IPS-11a (cell line): ENCODE measurements around the gene FBXO24.

Source experiments
- H3K4me3 ChIP-seq: one replicate; pipeline ENCODE4 v1.5.1; 2013; ENCODE audit warnings: low read depth, low read length, control low read depth

FBXO24 gene

DNA sequence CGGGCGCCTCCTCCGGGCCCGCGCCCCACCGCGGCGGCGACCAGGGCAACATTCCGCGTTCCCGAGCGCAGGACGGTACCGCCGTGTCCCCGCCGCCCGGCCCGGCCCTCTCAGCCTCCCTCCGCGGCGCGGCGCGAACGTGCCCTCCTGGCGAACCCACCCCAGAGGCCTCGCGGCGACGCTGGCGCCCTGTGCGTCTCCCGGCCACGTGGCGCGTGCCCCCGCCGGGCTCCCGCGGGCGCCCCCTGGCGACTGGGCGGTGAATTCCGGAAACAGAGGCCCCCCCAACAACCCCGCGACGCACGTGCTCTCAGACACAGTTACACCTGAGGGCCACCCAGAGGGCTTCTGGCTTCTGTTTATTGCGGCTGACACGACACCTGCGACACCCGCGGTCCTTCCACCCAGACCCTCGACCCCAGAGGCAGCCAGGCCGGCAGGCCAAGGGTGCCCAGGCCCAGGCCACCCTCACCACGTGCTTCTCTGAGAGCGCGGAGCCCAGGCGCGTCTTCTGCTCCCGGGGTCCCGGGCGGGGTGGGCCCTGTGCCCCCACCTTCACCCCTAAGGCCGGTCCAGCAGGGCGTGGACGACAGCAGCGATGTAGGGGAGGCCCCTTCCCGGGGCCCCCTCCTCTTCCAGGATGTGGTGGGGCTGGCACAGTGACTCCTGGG is 12.3 kb upstream of the FBXO24 start, which contains the start of gene SAP25:
Gene SAP25 (minus strand): TSS at position 210 of the 671 bp plus-strand sequence. CDS start 158 bp downstream, at position 52.
- H3K4me3 ChIP-seq = no peak within 1 kb of the TSS

DNA sequence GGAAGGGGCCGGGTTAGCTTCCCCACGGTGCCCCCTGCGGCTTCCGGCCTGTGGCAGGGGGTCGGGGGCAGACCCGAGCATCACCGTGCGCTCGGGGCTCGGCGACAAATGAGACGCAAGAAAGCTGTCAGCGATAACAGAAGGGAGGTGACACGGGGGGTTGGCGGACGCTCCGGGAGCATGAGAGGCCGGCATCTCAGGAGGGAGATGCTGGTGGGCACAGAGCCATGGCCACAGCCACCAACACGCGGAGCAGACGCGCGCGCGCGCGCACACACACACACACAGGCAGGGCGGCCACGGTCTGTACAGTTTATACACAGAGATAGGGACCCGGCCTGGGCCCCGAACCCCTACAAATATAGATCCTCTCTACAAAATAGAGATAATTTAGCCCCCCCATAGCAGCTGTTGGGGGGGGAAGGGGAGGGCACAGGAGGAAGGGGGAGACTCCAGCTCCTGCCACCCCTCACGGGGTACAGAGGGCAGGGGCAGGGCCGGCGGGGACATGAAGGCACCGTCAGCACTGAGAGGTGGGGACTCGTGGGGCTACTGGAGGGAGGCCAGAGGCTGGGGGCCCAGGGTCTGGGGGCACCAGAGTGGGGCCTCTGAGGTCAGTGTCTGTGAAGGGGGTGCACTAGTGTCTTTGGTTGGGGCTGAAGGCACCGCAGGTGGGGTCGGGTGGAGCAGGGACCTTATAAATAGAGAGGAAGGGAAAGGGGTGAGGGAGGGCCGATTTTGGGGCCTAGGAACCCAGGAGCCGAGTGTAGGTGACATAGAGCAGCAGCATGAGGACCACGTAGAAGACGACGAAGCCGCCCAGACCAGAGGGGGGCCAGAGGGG is 11.5 kb upstream of the FBXO24 start:
- no peak overlapping the region for H3K4me3 ChIP-seq

DNA sequence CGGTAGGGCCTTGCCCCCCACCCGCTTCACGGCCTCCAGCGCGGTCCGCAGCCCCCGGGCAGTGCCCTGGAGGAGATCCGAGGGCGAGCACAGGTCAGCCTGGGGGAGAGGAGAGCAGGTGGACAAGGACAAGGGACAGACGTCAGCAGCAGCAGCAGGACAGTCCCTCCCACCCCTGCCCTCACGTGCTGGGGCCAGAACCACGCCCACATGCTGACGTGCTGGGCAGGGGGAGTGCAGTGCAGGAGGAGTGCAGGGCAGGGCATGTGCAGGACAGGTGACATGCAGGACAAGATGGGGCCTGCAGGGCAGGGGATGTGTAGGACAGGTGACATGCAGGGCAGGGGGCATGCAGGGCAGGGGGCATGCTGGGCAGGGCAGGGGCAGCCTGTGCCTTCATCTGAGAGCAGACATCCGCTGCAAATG is 10.9 kb upstream of the FBXO24 start:
- no peak overlapping the region for H3K4me3 ChIP-seq

DNA sequence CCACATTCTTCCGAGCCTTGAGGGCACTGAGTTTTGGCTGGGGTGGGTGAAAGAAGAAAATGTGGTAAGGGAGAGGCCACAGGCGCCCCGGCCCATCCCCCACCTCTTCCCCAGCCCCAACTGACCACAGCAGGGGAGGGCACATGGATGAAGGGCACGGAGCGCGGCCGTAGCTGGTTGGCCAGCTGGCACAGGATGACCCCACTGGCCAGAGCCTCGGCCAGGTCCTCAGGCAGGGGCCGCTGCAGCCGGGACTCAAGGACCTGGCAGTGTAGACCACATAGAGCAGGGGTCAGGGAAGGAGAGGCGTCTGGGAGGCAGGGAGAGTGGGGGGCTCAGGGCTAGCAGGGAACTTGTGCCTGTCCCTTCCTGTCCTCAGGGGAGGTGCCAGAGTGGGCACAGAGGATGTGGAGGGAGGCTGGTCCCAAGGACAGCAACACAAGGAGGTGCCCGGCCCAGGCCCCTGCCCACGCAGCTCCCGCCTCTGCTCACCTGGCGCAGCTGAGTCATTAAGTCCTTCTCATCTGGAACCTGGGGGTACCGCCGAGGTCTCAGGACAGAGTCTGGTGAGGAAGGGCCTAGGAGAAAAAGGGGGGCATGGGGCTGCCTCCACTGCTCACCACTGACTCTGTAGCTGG is 10.3 kb upstream of the FBXO24 start:
- H3K4me3 ChIP-seq = no peak overlapping the region

DNA sequence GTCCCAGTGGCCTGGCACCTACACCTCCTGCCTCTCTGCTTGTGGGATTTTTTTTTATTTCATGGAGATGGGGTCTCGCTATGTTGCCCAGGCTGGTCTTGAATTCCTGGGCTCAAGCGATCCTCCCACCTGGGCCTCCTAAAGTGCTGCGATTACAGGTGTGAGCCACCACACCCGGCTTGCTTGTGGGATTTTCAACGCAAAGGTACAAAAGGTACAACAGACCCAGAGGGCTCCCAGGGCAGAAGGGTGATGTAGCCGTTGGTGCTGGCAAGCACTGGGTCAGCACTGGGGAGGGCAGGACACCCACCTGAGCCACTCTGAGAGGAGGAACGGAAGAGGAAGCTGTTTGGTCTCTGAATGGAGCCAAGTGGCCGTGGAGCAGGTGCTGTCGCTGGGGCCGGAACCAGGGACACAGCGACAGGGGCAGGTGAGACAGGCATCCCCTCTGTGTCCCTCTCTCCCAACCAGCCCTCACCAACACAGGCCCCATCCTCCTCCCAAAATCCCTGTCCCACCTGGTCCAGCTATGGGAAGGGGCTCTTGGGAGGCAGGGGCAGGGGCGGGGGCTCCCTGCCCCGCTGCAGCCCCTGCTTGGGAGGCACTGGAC is 9.6 kb upstream of the FBXO24 start:
- no peak overlapping the region for H3K4me3 ChIP-seq

DNA sequence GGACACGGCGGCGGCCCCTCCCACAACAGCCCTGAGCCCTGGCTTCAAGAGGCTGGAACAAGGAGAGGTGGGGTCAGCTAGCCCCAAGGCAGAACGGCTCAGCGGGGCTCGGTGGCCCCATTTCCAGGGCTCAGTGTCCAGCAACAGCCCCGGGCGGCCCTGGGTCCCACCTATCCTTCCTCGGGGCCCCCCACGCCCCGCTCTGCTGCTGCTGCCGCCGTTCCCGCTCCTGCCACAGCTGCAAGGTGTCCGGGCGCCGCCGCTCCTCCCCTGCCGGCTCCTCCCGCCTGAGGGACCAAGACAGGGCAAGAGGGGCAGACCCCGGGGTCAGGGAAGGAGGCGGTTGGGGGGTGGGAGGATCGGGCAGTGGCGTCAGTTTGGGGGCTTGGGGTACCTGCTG is 9.0 kb upstream of the FBXO24 start:
- no peak overlapping the region for H3K4me3 ChIP-seq

DNA sequence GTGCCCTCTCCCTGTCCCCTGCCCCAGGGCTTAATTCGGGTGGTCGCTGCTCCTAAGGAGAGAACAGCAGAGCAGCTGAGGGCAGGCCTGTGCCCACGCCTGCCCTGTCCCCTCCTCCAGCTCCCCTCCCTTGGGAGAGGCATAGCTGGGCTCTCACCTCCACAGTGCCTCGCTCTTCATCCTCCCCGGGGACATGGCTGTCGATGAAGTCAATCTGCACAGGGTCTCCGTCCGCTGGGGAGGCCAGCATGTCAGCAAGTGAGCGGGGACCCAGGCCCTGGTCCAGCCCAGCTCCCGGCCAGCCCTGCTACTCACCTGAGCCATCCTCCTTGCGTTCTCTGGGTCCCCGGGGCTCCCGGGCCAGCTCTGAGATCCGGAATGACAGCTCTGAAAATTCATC is 8.6 kb upstream of the FBXO24 start:
- H3K4me3 ChIP-seq = no peak overlapping the region

DNA sequence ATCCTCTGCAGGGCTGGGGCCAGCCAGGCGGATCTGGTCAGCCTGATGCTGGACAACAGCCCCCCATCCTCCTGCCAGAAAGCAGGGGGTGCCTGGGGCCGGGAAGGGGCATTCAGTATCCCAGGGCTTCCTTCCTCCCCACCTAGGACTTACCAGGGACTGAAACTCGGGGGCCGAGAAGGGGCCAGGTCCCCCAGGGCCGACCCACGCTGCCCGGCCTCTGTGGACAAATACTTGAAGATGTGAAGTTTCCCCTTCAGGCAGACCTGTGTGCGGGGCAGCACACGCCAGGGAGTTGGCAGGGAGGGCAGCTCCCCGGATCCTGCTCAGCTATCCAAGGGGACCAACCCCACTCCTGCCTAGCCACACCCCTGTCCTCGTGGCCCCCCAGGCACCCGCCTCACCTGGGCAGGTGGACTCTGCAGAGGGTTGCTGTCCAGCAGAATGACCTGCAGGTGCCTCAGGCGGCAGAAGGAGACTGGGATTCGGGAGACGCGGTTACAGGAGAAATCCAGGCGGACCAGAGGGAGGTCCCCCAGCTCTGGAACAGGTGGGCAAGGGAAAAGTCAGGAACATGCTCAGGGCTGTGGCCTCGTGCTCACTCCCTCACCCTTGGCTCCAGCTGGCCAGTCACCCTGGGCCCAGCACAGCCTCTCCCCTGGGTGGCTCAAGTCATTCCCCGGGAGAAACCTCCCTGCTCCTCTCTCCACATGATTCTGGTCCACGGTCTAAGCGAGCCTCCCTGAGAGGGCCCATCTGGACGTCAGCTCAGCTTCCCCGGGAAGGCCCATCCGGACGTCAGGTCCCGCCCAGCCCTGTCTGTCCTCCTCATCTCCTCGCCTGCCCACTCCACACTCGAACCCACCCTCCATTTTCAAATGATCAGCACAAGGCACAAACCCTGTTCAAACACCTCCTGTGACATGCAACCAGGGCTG is 7.6 kb upstream of the FBXO24 start:
- no peak overlapping the region for H3K4me3 ChIP-seq

DNA sequence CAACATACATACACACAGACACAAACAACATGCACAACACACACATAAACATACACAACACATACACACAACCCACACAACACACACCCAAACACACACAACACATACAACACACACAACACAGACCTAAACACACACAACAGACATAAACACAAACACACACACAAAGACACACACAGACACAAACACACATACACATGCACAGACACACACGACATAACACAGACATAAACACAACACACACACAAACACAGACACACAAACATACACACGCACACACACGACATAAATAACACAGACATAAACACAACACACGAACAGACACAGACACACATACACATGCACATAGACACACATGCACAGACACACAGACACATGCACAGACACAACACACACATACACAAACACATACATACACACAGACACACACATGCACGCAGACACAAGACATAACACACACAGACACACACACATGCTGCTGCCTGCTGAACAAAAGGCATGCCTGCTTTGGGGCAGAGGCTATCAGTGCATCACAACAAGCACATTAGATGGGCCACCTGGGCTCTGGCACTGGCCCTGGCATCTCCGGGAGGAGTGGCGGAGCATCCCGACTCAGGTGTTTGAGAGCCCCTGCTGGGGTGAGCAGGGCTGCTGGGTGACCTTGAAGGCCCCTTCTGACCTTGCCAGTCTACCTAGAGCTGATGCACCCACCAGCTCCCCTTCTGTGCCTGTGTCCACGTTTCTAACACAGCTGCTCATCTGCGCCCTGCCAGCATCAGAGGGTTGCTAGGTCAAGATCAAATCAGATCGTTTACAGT is 5.5 kb upstream of the FBXO24 start:
- H3K4me3 ChIP-seq = no peak overlapping the region

DNA sequence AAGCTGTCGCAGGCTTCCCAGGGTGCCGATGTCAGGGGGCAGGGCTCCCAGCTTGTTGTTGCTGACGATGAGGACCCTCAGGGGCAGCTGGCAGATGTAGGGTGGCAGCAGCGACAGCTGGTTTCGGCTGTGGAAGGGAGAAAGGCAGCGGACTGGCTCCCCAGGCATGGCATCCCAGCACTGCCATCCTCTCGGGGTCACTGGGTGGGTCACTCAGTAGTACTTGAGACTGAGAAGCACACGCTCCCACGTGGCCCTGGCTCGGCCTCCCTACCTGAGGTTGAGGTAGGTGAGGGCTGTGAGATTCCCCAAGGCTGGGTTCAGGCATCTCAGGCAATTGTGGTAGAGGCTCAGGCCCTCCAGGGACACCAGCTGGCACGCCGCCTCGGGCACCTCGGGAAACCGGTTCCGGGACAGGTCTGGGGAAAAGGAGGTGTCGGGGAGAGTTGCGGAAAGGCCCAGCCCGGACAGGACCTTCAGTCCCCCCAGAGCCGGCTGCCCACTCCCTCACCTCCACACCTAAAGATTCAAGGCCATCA is 4.0 kb upstream of the FBXO24 start:
- H3K4me3 ChIP-seq = no peak overlapping the region

DNA sequence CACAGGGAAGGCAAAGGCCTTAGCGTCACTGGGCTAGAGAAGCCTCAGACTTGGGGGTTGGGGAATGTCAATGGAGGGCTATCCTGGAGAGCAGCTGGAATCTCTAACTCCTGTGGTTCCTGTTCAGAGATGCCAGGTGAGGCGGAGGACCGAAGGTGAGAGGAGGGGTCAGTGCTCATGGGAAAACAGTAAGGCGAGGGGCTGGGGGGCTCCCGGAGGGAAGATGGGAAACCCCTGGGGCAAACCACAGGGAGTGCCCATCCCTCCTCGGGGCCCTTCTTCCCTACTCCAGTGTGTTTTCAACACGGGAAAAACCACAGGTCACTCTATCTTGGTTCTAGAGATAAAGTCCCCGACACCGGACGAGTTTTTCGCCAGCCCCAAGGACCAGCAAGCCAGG is 3.5 kb upstream of the FBXO24 start:
- no peak overlapping the region for H3K4me3 ChIP-seq

DNA sequence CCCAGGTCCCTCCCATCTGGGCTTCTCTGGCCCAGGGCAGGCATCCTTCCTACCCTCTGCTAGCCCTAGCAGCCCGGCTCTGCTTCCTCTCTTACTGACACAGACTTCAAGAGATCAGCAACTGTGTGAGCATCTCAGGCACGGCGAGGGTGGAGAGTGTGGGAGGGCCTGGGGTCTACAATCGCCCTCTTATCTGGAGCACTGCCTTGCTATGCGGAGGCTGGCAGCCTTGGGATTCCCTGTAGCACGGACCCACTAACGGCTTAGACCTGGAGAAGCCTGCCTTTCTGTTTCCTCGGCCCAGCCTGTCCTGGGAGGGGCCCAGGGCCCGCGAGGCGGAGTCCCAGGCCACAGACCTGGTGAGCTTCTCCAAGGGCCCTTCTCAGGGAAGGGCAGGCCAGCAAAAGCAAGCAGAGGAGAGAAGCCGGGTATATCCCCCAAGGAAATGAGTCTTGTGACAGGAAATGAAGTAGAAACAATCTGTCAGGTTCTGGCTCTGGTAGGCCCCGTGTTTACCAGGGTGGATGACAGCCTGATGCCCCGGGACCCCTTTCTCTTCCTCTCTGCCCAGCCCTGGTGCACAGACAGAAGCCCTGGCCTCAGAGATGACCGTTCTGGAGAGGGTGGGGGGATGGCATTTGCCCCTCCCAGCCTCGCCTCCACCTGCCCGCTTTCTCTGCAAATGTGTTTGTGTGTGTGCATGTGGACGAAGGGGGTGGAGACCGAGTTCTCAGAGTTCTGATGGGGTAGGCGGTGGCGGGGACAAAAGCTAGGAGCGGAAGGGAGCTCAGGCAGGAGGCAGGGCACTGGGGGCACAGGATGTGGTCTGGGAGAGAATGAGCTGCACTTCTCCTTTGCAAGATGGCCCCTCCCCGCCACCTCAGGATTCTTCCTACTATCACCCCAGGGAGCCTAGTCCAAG is 2.7 kb upstream of the FBXO24 start:
- no peak overlapping the region for H3K4me3 ChIP-seq

DNA sequence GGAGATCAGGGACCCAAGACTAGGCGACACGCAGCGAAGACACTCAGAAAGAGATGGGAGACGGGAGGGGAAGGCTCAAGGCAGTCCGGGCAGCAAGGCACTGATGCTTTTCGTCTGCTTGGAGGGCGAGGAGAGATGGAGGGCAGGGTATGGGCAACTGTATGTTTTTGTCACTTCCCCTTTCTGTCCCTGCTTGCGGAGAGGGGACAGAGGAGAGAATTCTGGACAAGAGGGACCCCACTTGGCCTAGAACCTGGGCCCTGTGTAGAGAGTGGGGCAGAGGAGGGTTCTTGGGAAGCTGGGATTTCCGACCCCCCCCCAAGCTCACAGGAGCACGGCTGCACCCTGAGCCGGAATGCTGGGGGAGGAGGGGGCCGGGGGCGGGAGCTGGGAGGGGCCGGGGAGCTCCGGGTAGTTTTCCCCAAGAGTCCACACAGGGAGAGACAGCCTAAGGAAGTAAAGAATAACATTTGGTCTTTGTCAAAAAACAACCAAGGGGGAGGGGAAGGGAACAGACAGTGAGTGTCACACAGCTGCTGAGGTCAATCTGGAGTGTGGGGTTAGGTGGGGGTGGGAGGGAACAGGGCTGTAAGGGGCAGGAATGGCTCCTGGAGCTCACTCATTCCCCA is 2.0 kb upstream of the FBXO24 start:
- H3K4me3 ChIP-seq = peak overlapping the region; percentile 84

DNA sequence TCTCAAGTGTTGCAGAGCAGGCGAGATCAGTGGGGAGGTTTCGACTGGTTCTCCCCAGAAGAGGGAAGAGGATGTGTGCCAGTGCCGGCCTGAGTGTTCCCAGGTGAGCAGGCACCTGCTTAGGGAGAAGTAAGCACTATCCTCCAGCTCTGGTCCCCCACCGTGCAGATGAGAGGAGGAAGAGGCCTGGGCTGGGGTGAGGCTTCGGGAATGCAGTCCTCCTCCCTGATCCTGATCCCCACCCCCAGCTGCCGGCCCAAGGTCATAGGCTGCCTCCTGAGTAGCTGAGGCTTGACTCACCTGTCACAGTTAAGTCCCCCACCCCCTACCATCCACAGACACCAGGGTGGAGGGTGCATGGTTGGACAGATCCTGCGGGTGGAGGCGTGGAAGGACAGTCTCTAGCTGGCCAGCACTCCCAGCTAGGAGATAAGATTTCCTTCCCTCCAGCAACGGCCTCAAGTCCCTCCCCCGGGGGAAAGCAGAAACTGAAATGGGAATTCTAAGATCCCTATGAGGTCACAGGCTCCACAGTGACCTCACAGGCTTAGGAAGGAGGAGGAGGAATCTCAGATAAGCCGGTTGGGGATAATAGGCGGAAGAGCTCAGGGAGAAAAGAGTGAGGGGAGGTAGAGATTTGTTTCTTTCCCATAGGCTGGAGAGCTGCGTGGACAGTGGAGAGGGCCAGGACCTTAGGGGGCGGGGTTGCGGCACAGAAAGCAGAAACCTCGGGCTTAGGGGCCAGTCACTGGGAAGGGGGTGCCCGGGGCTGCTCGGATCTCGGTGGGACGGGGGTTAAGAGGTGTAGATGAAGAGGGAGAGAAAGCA is 1.2 kb upstream of the FBXO24 start:
- peak overlapping the region; percentile 84 for H3K4me3 ChIP-seq

DNA sequence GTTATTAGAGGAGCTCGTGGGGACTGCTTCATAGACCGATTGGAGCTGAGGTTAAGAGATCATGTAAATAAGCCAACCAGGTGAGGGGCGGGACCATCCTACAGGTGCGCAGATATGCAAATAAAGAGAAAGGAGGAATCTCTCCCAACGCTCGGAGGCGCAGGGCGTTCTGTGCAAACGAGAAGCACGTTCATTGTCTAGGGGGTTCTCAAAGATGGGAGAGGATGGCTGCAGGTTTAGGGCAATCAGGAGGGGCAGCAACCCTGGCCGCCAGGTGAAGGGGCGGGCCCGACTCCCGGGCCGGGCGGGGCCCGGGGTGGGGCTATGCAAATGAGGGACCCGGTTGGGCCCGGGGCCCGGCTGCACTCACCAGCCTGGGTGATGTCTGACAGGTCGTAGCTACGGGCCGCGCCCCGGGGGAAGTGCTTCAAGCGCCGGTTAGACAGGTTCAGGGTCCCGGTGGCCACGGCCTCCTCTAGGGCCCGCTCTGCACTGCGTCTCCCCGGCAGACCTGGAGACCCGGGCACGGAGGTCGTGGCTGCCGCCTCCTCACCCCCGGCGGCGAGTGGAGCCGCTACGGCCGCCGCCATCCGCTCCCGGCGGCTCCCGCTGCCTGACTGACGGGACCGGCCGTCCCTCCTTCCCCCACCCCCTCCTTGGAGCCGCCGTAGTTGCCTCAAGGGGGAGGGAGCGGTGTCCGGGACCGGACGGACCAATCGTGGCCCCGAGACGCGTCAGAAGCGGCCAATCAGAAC is 440 bp upstream of the FBXO24 start, which contains the start of gene LRCH4:
Gene LRCH4 (minus strand): TSS at position 619 of the 755 bp plus-strand sequence. CDS start 29 bp downstream, at position 590.
- peak within 1 kb of the TSS; percentile 84 for H3K4me3 ChIP-seq

DNA sequence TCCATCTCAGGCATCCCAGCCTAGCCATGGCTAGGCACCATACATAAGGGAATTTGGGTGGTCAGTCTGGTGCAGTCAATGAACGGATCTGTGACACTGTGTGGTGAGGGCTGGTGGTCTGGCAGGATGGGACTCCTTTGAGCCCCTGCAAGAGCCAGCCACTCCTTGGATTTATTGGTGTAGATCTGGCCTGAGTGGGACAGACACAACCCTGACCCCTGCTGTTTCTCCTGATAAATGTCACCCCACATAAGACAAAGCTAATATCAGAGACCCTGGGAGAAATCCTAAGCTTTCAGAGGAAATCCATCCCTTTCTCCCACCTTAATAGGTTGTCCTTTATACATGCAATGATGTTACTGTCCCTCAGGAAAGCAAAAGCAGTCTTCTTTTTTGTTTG is 2.3 kb downstream of the FBXO24 start:
- no peak overlapping the region for H3K4me3 ChIP-seq
